HL-60/S4 treated with phorbol 12-myristate 13-acetate at 8.2 ng/mL for 4 days and 3 days (cell line): ENCODE results near the gene UBE2L5.
"Not testable (repeated sequence)": the region's sequence is repeated elsewhere in the genome, so short reads cannot be mapped to it uniquely, and the experiment has no call there.

ENCODE experiments used
- in situ Hi-C: fragments of 300-500 bp; cut with MboI; formaldehyde crosslinking; loops from 2 replicates; pipeline ENCODE4 v1.15.0; 2022; ENCODE audit warnings: low sequenced_read_pairs

The UBE2L5 gene

GRCh38 chr13:30437177-30437576 is 14.9 kb downstream of the UBE2L5 start:
- in situ Hi-C loops: no loop called here

GRCh38 chr13:30438286-30438685 is 16.0 kb downstream of the UBE2L5 start:
- in situ Hi-C loops: no loop called here

GRCh38 chr13:30440910-30441703 is 18.8 kb downstream of the UBE2L5 start:
- in situ Hi-C loops: no loop called here

GRCh38 chr13:30442926-30443325 is 20.6 kb downstream of the UBE2L5 start:
- in situ Hi-C loops: no loop called here

GRCh38 chr13:30443491-30443890 is 21.2 kb downstream of the UBE2L5 start:
- in situ Hi-C loops: not testable (repeated sequence)

GRCh38 chr13:30443957-30444404 is 21.7 kb downstream of the UBE2L5 start:
- in situ Hi-C loops: no loop called here

- in situ Hi-C loops: no loop called here
Measured at GRCh38 chr13:30446126-30446500, 23.8 kb downstream of the UBE2L5 start.

GRCh38 chr13:30448441-30448840 is 26.1 kb downstream of the UBE2L5 start:
- in situ Hi-C loops: no loop called here

GRCh38 chr13:30450066-30450465 is 27.8 kb downstream of the UBE2L5 start:
- in situ Hi-C loops: no loop called here

- in situ Hi-C loops: not testable (repeated sequence)
Measured at GRCh38 chr13:30451476-30451875, 29.2 kb downstream of the UBE2L5 start.

GRCh38 chr13:30453727-30454126 is 31.4 kb downstream of the UBE2L5 start:
- in situ Hi-C loops: no loop called here

GRCh38 chr13:30454991-30455390 is 32.7 kb downstream of the UBE2L5 start:
- in situ Hi-C loops: no loop called here

GRCh38 chr13:30456290-30456689 is 34.0 kb downstream of the UBE2L5 start:
- in situ Hi-C loops: no loop called here

GRCh38 chr13:30457306-30457891 is 35.1 kb downstream of the UBE2L5 start:
- in situ Hi-C loops: no loop called here

GRCh38 chr13:30461279-30462066 is 39.2 kb downstream of the UBE2L5 start:
- in situ Hi-C loops: not testable (repeated sequence)

GRCh38 chr13:30463787-30464495 is 41.6 kb downstream of the UBE2L5 start:
- in situ Hi-C loops: no loop called here

- in situ Hi-C loops: no loop called here
Measured at GRCh38 chr13:30464496-30465342, 42.4 kb downstream of the UBE2L5 start.

- in situ Hi-C loops: no loop called here
Measured at GRCh38 chr13:30465343-30465592, 43.0 kb downstream of the UBE2L5 start.

- in situ Hi-C loops: no loop called here
Measured at GRCh38 chr13:30465593-30466357, 43.5 kb downstream of the UBE2L5 start, which contains the start of gene HMGB1. TSS of gene HMGB1 (minus strand) at chr13:30465936. CDS start at chr13:30463680, 2,256 bp downstream.

- in situ Hi-C loops: no loop called here
Measured at GRCh38 chr13:30466358-30466714, 44.0 kb downstream of the UBE2L5 start.
